Progenitor cell of endocrine pancreas (in vitro differentiated cells): ENCODE data around the gene ITGB5. TPM values are rescaled to one million over a fixed set of nuclear protein-coding genes. Genes with fewer than 3 reads are reported as not detected.
"Not testable (repeated sequence)": the region's sequence is repeated elsewhere in the genome, so short reads cannot be mapped to it uniquely, and the experiment has no call there.

Source experiments
- DNase-seq: peaks from one replicate; pipeline ENCODE4 v3.0.0; 2021; ENCODE audit warnings: low spot score; ENCODE audit not compliant: unreplicated experiment
- H3K27ac Mint-ChIP-seq: 2 replicates; pipeline ENCODE4 v1.8.0; 2021; ENCODE audit warnings: mild to moderate bottlenecking, moderate library complexity, mixed read lengths
- H3K27me3 Mint-ChIP-seq: 2 replicates; pipeline ENCODE4 v1.8.0; 2021; ENCODE audit warnings: mixed read lengths
- H3K36me3 Mint-ChIP-seq: 2 replicates; pipeline ENCODE4 v1.8.0; 2022; ENCODE audit warnings: mixed read lengths; ENCODE audit not compliant: insufficient read depth
- H3K4me1 Mint-ChIP-seq: 2 replicates; pipeline ENCODE4 v1.8.0; 2021; ENCODE audit warnings: low read depth, mixed read lengths
- H3K4me3 Mint-ChIP-seq: 2 replicates; pipeline ENCODE4 v1.8.0; 2021; ENCODE audit warnings: low read depth, mild to moderate bottlenecking, moderate library complexity, mixed read lengths
- H3K9me3 Mint-ChIP-seq: 2 replicates; pipeline ENCODE4 v1.8.0; 2021; ENCODE audit warnings: low read depth, mixed read lengths
- total RNA-seq: library from RNA; stranded (reverse); gene quantifications from 2 replicates; pipeline ENCODE4 v1.2.1, GENCODE V29; 2021
- TF ChIP-seq, protein P1 (sequence below): fragments of 200-600 bp; sonication (generic); IDR thresholded peaks from one replicate; pipeline ENCODE4 v1.5.0; 2021; ENCODE audit warnings: antibody characterized with exemption, mild to moderate bottlenecking; ENCODE audit not compliant: unreplicated experiment

ITGB5 gene
- total RNA-seq, 1 donor from 2014 or later: 58.8 TPM

DNA sequence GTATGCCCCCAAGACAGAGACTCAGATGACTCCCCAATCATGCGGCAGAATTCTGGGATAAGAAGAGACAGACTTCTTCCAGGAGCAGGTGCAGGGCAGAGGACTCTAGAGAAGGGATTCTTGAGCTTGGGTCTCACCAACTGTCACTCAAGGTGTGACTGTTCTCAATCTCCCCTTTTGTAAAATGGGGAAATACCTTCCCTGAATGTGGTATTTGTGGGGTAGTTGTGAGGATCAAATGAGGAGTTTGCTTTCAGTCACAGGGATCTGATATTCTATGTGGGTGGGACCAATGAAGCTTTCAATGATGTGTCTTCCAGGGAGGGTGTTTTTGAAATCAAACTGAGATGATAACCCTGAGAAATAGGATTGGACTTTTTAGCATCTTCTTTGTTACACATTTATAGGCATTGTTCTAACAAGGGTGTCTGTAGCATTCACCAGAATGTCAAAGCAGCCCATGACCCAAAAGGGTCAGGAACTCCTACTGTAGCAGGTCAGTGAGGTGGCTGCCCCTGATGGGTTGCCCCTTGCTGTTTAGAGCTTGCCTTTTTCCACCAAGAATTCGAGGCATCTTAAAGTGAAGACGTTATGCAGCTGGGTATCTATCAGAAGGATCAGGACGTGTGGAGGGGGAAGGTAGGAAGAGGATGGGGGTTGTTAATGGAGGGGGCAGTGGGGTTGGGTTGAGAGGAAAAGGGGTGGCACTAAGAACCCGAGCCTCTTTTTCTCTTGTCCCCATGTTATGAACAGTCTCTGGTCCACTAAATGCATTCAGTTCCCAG is 128.1 kb downstream of the ITGB5 start:
- TF ChIP-seq, protein P1, sequence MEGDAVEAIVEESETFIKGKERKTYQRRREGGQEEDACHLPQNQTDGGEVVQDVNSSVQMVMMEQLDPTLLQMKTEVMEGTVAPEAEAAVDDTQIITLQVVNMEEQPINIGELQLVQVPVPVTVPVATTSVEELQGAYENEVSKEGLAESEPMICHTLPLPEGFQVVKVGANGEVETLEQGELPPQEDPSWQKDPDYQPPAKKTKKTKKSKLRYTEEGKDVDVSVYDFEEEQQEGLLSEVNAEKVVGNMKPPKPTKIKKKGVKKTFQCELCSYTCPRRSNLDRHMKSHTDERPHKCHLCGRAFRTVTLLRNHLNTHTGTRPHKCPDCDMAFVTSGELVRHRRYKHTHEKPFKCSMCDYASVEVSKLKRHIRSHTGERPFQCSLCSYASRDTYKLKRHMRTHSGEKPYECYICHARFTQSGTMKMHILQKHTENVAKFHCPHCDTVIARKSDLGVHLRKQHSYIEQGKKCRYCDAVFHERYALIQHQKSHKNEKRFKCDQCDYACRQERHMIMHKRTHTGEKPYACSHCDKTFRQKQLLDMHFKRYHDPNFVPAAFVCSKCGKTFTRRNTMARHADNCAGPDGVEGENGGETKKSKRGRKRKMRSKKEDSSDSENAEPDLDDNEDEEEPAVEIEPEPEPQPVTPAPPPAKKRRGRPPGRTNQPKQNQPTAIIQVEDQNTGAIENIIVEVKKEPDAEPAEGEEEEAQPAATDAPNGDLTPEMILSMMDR: no peak
- H3K27me3 Mint-ChIP-seq: peaks cover 48% of the 10 kb centered on the region
- H3K36me3 Mint-ChIP-seq: peaks cover 3% of the 10 kb centered on the region
- H3K27ac Mint-ChIP-seq: no peak overlapping the region
- H3K9me3 Mint-ChIP-seq: no peaks in the 10 kb centered on the region
- no peak overlapping the region for H3K4me3 Mint-ChIP-seq
- H3K4me1 Mint-ChIP-seq: peaks cover 10% of the 10 kb centered on the region
- DNase-seq: no peak

DNA sequence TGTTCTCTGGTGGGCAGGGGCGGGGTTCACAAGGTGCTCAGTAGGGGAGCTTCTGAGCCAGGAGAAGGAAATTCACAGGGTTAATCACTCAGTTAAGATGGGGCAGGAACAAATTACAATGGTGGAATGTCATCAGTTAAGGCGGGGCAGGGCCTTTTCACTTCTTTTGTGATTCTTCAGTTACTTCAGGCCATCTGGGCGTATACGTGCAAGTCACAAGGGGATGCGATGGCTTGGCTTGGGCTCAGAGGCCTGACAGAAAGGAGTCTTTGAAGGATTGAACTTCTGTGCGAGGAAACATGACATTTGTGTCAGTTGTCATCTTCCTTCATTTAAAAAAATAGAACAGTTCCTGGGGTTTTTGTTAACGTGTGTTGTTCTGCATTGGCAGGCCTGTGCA is 129.2 kb downstream of the ITGB5 start:
- not testable (repeated sequence) for H3K4me3 Mint-ChIP-seq, H3K36me3 Mint-ChIP-seq, DNase-seq, H3K27ac Mint-ChIP-seq, H3K9me3 Mint-ChIP-seq
- Mint-ChIP-seq H3K4me1 (peaks cover 12% of the 10 kb centered on the region), H3K27me3 (peaks cover 48% of the 10 kb centered on the region)

DNA sequence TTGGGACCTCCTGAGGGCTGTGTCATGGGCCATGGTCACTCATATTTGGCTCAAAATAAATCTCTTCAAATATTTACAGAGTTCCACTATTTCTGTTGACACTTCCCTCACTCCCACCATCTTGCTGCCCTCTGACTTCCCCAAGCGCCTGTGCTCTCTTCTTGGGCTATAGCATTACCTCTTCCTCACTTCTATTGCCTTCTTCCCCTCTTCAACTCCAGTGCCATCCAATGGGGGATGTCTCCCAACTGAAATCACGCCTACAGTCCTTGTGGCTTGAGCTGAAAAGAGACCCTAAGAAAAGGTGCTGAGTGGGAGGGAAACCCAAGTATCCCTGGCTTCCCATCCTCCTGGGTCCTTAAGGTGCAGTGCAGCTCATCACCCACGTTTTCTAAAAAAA is 135.1 kb downstream of the ITGB5 start:
- Mint-ChIP-seq H3K27ac (peak overlapping the region; percentile 8), H3K4me1 (peaks cover 3% of the 10 kb centered on the region), H3K4me3 (no peak overlapping the region)

DNA sequence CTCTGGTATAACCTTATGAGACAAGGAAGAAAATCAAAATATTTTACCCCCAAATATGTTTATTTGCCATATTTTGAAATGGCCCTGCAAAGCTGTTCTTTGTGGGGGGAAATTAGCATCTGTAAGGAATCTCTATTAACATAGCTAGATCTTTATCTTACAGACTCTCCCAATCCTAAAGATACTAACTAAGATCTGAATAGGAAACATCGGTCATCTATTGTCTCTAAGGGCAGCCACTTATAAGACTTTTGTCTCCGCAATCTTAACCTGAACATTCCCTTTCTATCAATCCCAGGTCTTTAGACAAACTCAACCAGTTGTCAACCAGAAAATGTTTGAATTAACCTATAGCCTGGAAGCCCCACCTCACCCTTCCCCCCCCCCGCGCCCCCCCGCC is 135.7 kb downstream of the ITGB5 start:
- no peaks in the 10 kb centered on the region for H3K36me3 Mint-ChIP-seq
- H3K27ac Mint-ChIP-seq: no peak overlapping the region
- H3K27me3 Mint-ChIP-seq: peaks cover 21% of the 10 kb centered on the region
- H3K4me1 Mint-ChIP-seq: peaks cover 3% of the 10 kb centered on the region
- no peak for DNase-seq
- TF ChIP-seq, protein P1: no peak
- peaks cover 3% of the 10 kb centered on the region for H3K9me3 Mint-ChIP-seq
- no peak overlapping the region for H3K4me3 Mint-ChIP-seq

More for the DNA sequence above, 135.1 kb downstream of the ITGB5 start:
- TF ChIP-seq, protein P1: no peak
- Mint-ChIP-seq H3K9me3 (peaks cover 3% of the 10 kb centered on the region), H3K36me3 (no peaks in the 10 kb centered on the region), H3K27me3 (peaks cover 26% of the 10 kb centered on the region)
- DNase-seq: no peak

DNA sequence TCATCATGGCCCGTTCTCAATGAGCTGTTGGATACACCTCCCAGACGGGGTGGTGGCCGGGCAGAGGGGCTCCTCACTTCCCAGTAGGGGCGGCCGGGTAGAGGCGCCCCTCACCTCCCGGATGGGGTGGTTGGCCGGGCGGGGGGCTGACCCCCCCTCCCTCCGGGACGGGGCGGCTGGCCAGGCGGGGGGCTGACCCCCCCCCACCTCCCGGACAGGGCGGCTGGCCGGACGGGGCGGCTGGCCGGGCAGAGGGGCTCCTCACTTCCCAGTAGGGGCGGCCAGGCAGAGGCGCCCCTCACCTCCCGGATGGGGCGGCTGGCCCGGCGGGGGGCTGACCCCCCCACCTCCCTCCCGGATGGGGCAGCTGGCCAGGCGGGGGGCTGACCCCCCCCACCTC is 137.3 kb downstream of the ITGB5 start:
- not testable (repeated sequence) for H3K27ac Mint-ChIP-seq, H3K27me3 Mint-ChIP-seq, H3K4me1 Mint-ChIP-seq, H3K9me3 Mint-ChIP-seq, DNase-seq, H3K4me3 Mint-ChIP-seq, H3K36me3 Mint-ChIP-seq

DNA sequence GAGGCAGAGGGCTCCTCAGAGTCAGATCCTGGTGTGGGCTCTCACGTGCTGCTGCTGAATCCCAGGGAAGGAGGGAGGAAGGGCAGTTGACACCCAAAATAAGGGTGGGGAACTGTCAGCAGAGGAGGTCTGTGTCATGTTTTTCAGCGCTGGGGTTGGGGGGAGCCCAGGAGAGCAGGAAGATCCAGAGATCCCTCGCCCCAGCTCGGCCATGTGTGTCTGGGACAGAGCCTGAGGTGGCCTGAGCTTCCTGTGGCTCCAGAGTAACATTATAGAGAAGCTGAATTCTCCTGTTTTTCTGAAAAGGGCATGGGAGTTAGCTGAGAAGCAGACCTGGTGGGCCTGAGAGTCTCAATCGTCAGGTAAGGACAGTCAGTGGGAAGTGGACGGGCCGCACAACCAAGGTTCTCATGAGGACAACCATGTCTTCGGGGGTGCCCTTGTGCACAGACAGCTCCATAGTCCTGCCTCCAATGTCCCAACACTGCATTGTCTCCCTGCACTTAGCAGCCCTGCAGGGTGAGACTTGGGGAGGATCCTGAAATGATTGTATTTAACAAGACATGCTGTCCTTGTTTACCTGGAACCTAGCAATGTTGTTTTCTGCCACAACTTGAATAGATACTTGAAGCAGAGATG is 138.5 kb downstream of the ITGB5 start:
- DNase-seq: no peak
- no peaks in the 10 kb centered on the region for H3K27me3 Mint-ChIP-seq
- TF ChIP-seq, protein P1: no peak
- H3K9me3 Mint-ChIP-seq: peaks cover 3% of the 10 kb centered on the region
- no peak overlapping the region for H3K4me3 Mint-ChIP-seq
- peaks cover 1% of the 10 kb centered on the region for H3K4me1 Mint-ChIP-seq
- H3K36me3 Mint-ChIP-seq: peaks cover 7% of the 10 kb centered on the region
- peak overlapping the region; percentile 69 for H3K27ac Mint-ChIP-seq
